ENCODE results near the gene FGD2.
"Not testable (repeated sequence)": the region's sequence is repeated elsewhere in the genome, so short reads cannot be mapped to it uniquely, and the experiment has no call there.

The FGD2 gene

DNA sequence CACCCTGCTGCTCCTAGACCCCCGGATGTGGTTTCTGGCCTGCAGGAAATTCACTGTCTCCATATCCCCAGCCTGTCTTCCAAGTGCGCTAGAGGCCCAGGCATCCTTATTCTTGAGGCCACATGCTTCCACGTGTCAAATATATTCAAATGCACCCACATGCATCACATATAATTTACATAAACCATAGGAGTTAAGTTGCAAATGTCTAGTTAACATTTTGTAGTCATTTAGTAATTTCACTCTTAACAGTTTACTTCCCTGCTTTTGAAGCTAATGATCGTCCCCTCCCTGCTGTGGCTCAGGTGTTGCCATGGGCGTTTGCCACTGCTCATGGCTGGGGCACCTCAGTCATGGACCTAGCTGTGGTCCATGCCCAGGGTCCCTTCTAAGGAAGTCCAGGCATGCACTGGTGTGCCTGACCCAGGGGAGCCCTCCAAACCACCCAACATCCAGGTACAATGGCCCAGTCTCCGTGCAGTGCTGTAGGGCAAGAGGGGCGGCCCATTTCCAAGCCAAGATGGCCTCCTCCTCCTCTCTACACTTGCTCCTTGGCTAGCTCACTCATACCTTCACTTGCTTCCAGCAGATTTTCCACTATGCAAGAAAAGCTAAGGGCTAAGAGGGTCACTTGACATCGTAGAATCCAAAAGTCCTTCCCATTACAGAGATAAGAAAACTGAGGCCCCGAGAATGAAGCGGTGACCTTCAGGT is 42.4 kb downstream of the FGD2 start:
- DNase-seq, result no peak

- no peak for DNase-seq
Measured at GRCh38 chr6:37048403-37048850, 43.0 kb downstream of the FGD2 start.

GRCh38 chr6:37048851-37049757 is 43.6 kb downstream of the FGD2 start:
- DNase-seq, result no peak

DNA sequence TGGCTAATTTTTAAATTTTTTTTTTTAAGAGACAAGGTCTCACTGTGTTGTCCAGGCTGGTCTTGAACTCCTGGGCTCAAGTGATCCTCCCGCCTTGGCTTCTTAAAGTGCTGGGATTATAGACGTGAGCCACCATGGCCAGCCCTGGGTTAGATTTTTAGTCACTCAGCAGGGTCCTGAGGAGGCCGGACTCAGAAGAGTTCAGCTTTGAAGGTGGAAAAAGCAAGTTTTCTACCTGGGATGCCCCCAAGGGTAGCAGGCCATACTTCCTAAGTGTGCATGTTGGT is 44.2 kb downstream of the FGD2 start:
- DNase-seq, result no peak

GRCh38 chr6:37050045-37050853 is 44.8 kb downstream of the FGD2 start:
- DNase-seq, result no peak

GRCh38 chr6:37050854-37051137 is 45.3 kb downstream of the FGD2 start:
- DNase-seq, result no peak

GRCh38 chr6:37051138-37052026 is 45.9 kb downstream of the FGD2 start:
- DNase-seq, result peak; percentile 78

DNA sequence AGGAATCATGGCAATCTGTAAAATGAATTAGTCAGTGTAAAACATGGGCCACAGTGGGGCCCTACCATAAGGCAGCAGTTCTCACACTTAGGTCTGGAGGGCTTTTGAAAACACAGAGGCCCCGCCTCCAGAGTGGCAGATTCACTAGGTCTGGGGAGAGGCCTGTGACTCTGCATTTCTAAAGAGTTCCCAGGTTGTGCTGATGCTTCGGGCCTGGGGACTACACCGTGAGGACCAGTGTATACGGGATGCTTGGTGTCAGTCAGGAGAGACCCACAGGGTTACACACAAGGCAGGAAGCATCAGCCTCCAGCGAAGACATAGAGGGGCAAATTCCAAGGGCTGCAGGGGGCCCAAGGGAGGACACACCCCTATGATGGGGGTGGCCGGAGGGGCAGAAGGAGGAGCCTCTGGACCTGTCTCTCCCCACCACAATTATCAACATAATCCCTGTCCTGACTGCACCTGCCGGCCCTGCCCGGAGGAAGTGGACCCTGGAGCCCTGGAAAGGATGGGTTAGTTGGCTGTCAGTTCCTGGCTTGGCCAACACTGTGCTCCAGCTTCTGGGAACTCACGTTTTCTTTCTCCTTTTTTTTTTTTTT is 46.7 kb downstream of the FGD2 start:
- no peak for DNase-seq

- DNase-seq, result no peak
Measured at GRCh38 chr6:37053683-37054082, 48.2 kb downstream of the FGD2 start.

- DNase-seq, result no peak
Measured at GRCh38 chr6:37054171-37054570, 48.7 kb downstream of the FGD2 start.

DNA sequence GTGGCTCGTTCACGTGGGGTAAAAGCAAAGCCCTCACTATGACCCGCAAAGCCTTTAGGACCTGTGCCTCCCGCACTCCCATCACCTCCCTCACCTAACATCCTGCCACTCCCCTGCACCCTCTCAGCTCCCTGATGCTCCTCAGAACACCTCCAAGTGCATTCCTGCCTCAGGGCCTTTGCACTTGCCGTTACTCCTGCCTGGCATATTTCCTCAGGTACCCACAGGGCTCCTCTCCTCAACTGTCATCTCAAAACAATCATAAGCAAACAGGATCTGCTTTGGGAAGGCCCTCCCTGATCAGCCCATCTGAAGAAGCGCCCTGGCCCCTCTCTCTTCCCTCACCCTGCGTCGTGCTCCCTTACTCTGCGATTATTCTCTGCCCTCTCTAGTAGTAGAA is 49.1 kb downstream of the FGD2 start:
- no peak for DNase-seq

- no peak for DNase-seq
Measured at GRCh38 chr6:37056112-37056403, 50.6 kb downstream of the FGD2 start.

DNA sequence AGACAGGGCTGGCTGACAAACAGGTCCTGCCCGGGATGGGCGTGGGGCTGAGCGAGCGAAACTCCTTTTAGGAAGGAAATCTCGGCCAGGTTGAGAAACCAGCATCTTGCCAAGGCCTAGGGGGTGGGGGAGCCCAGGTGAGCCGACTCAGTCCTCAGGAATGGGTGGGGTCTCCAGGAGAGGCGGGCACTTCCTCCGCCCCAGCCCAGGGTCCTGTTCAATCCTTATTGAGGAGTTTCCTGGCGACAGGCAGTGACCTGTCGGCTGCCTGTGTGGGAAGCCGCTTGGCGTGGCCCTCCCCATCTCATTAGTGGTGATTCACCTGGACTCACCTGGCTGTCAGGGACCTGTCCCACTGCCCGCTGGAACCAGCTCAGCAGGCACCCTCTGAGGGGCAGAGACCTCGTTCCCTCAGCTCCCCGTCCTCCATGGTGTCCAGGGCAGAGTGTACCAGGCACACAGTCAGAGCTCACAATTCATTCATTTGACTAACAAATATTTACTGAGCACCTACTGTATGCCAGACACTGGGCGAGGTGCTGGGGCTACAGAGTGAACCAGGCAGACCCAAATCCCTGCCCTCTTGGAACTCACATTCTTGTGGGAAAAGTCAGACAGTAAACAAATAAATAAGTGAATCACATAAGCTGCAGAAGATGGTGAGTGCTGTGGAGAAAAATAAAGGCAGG is 51.1 kb downstream of the FGD2 start:
- no peak for DNase-seq

DNA sequence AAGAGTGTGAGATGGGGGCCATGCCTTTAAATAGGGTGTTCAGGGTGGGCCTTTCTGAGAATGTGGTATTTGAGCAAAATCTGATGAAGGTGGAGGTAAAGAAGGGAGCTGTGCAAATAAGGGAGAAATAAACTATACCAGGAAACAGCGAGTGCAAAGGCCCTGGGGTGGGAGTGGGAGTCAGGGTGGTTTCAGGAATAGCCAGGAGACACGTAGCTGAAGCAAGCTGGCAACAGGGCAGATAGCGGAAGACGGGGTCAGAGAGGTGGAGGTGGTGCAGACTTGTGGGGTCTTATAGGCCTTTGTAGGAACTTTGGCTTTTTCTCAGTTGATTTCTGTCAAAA is 51.6 kb downstream of the FGD2 start:
- no peak for DNase-seq

DNA sequence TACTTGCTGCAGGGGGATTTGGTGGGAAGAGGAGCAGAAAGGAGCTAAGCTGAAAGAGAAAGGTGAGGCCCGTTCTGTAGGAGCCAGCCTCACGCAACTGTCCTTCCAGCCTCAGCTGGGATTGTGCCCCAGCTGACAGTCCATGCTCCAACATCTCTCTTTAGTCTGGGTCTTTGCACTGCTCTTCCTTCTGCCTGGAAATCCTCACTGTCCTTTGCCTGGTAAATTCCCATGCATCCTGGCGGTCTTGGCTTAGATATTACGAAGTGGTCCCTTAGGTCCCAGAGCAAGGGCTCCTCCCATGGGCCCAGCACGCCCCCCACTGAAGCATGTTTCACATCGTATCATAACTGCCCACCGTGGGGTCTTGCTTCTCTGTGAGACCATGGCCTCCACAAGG is 52.2 kb downstream of the FGD2 start:
- DNase-seq, result no peak

DNA sequence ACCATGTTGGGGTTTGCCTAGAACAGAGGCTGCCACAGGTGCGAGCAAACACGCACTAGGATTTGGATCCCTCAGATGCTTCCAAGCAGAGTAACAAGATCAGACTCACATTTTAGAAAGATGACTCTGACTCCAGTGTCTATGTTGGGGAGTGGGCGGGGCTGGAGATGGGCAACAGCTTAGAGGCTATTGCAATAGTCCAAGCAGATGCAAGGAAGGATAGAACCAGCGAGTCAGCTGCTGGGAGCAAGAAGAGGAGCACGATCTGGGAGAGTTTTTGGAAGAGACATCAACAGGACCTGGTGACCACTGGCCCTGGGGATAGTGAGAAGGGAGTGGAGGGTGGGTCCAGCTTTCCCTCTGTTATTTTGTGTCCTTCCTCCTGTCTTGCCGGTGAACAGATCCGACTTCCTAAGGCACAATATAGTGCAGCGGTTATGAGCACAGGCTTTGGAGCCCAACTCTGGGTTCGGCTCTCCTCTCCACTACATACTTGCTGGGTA is 52.7 kb downstream of the FGD2 start:
- no peak for DNase-seq

GRCh38 chr6:37058984-37059343 is 53.5 kb downstream of the FGD2 start:
- not testable (repeated sequence) for DNase-seq

GRCh38 chr6:37059344-37060194 is 54.1 kb downstream of the FGD2 start:
- DNase-seq, result no peak

- no peak for DNase-seq
Measured at GRCh38 chr6:37060195-37060559, 54.7 kb downstream of the FGD2 start.

DNA sequence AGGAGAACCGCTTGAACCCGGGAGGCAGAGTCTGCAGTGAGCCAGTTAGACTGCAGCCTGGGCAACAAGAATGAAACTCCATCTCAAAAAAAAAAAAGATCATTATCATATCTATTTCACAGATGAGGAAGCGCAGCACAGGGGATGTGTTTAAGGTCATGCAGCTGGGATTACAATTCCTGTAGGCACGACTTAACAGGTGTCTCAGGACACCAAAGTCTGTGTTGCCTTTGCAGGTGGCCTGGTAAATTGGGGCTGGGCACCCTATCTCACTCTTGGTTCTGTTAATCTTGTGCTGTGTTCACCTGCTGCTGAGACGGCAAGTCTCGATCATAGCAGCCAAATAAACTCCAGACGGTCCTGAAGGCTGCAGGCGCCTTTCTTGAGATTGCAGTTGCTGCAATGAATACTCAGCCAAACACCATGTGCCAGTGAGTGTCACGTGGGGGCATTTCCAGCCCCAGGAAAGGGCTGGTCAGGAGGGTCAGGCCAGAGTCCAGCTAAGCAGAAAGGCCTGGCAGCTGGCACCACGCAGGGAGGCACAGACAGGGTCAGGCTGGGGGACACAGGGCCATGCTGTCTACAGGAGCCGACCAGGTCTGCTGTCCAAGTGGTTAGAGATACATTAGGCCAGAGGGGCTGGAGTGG is 55.8 kb downstream of the FGD2 start:
- DNase-seq, result no peak

- no peak for DNase-seq
Measured at GRCh38 chr6:37062424-37062823, 57.0 kb downstream of the FGD2 start.
